Right ventricle myocardium inferior (tissue), 1 donor: Measurements from ENCODE around the gene GALNT2. TPM values are rescaled to one million over a fixed set of nuclear protein-coding genes. Genes with fewer than 3 reads are reported as not detected.

Experiments used
- ATAC-seq: fragments of 200-7000 bp; cut with Tn5 transposase; one replicate; pipeline ENCODE4 v1.9.1; 2020; ENCODE audit warnings: mild to moderate bottlenecking, moderate library complexity
- DNase-seq: peaks from one replicate; pipeline ENCODE4 v3.0.0; 2021; ENCODE audit errors: missing footprints
- intact Hi-C: fragments of 100-400 bp; cut with DNase I; formaldehyde crosslinking; loops from one replicate; pipeline ENCODE4 v1.11.0; 2022
- total RNA-seq: library from RNA; stranded (reverse); fragmentation: NEBNext Ultra II Directional; extraction: Animal tissue kit (Norgen Biotek cat#: 25700); gene quantifications from one replicate; pipeline ENCODE4 v1.2.1, GENCODE V29; 2021
- donor health status: DM: no; HTN: yes; CAD: no; lungs with severe emphysema.

Gene GALNT2
- total RNA-seq, 1 donor from 2014 or later: 29.2 TPM

GRCh38 chr1:230186003-230186863 is 119.2 kb downstream of the GALNT2 start:
- no peak for DNase-seq
- intact Hi-C loops: no loop called here
- peak; percentile 43 for ATAC-seq

- DNase-seq (no peak), ATAC-seq (no peak)
- intact Hi-C loops: no loop called here
Measured at GRCh38 chr1:230186874-230187273, 119.8 kb downstream of the GALNT2 start.

DNA sequence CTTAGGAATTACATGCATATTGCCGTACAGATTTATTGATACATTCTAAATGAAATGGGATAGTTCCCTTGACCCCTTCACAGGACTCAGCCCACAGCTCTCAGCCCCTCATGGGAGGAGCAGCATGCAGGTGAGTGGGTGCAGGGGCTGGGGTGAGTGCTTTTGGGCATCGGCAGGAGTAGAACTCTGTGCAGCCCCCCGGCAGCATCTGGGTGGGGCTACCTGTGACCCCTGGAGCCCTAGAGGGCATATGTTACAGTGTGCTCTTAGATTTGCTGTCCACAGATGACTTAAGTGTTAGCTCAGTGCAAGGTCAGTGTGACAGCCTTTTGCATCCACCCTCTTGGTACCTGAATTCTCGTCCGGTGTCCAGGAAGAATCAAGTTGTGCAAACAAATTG is 120.3 kb downstream of the GALNT2 start:
- ATAC-seq (no peak), DNase-seq (no peak)
- intact Hi-C loops: no loop called here

- no peak for ATAC-seq
Measured at GRCh38 chr1:230188826-230189225, 121.8 kb downstream of the GALNT2 start.

GRCh38 chr1:230189341-230189740 is 122.3 kb downstream of the GALNT2 start:
- intact Hi-C loops: no loop called here
- DNase-seq (no peak), ATAC-seq (no peak)

More at GRCh38 chr1:230188826-230189225, 121.8 kb downstream of the GALNT2 start:
- intact Hi-C loops: no loop called here
- DNase-seq: no peak

DNA sequence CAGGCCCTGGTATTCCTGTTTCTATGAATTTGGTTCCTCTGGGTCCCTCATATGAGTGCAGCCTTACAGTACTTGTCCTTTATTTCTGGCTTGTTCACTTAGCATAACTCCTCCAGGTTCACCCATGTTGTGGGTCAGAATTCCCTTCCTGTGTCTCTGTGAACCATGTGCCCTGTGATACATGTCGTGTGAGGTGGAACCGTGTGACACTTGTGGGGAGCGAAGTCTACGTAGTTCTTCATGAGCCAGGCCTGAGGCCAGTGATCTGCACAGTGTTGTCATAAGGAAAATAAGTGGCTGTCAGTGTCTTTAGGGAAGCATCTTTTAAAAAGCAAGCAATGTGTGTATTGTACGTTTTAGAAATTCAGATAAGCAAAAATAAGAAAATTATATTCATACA is 122.8 kb downstream of the GALNT2 start:
- DNase-seq (no peak), ATAC-seq (no peak)
- intact Hi-C loops: no loop called here

DNA sequence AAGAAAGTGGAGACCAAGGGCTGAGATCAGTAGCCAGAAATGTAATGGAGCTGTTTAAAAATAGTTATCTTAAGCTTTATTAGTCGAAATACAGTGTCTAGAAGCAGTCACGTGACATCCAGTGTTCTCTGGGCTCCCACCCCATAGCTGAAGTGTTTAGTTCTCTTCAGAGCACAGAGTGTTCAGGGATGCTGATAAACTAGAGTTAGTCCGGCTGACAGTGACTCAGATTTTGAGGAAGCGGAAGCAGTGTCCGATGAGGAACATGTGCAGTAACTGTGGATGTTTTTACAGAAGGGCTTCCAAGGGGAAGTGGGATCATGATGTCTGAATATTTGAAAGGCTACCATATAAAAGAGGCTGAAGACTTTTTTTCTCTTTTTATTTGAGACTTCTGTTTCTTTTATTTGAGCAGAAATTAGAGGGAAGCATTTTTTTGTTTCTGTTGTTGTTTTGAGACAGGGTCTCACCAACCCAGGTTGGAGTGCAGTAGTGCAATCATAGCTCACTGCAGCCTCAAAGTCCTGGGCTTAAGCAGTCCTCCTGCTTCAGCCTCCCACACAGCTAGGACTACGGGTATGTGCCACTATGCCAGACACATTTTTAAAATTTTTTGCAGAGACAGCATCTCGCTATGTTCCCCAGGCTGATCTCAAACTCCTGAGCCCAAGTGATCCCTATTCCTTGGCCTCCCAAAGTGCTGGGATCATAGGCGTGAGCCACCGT is 124.2 kb downstream of the GALNT2 start:
- DNase-seq: no peak
- intact Hi-C loops: no loop called here

DNA sequence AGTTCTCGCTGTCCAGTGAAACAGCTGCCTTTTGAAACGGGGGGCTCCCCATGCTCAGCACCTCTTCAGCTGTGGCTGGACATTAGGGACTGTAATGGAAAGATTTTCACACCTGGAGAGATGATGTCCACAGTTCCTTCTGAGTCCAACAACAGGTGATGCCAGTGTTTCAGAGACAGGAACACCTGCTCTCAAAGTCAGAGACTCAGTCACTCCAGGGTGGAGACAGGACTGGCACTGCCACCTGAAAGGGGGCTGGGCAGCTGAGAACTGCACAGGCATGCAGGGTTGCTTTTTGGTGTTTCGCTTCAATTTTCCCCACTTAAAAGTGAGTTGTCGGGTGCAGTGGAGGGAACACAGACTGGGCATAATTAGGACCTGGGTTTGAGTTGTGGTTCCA is 124.8 kb downstream of the GALNT2 start:
- ATAC-seq (no peak), DNase-seq (no peak)
- intact Hi-C loops: no loop called here

More for the DNA sequence above, 124.2 kb downstream of the GALNT2 start:
- ATAC-seq: peak; percentile 98

DNA sequence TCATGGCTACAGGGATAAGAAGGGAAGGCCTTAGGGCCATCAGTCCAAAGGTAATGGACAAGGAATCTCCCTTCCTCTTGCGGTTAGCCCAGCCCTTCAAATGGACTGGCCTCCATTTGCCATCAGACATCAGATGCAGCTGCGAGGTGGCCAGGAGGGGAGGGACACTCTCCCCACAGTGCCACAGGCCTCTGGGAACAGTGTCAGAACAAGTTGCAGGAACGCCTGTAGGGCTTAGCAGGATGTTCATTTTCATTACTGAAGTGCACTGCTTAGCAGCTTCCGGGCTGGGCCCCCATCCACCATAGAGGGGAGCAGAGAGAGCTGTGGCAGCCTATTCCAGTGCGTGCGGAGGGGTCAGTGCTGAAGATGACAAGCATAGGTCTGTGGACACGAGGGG is 127.5 kb downstream of the GALNT2 start:
- ATAC-seq (no peak), DNase-seq (no peak)
- intact Hi-C loops: no loop called here

DNA sequence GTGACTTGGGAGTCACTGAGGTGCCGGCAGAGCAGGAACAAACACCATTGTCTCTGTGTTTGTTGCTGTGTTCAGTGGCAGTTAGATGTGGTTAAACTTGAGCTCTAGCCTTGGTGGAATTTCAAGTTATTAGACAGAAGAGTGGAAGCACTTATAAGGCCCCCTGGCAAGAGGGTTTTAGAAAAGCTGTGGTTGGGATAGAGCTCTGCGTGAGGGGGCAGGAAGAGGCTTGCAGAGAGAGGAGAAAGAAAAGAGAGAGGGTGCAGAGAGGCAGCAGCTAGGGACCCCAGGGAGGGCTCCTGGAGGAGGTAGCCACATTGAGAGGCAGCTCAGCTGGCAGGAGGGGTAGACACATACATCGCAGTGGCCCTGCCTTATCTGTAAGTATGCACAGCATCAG is 128.2 kb downstream of the GALNT2 start:
- intact Hi-C loops: no loop called here
- ATAC-seq: no peak
- no peak for DNase-seq

DNA sequence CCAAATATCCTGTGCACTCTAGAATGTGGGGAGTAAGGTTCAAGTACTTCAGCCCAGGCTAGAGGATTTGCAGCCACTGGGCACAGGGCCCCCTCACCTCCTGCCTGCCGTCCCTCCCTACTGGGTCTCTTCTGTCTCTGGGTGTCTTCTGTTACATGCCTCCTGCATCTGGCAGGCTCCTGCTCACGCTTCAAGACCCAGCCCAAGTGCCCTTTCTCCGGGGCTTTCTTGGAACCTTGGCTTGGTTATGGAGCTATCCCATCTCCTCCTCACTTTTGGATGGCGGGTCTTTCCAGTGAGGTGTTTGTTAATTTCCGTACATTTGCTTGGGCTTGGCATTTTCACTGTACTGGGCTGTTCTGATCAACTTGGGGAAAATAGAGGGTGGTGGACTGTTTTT is 129.0 kb downstream of the GALNT2 start:
- ATAC-seq: no peak
- no peak for DNase-seq
- intact Hi-C loops: no loop called here

DNA sequence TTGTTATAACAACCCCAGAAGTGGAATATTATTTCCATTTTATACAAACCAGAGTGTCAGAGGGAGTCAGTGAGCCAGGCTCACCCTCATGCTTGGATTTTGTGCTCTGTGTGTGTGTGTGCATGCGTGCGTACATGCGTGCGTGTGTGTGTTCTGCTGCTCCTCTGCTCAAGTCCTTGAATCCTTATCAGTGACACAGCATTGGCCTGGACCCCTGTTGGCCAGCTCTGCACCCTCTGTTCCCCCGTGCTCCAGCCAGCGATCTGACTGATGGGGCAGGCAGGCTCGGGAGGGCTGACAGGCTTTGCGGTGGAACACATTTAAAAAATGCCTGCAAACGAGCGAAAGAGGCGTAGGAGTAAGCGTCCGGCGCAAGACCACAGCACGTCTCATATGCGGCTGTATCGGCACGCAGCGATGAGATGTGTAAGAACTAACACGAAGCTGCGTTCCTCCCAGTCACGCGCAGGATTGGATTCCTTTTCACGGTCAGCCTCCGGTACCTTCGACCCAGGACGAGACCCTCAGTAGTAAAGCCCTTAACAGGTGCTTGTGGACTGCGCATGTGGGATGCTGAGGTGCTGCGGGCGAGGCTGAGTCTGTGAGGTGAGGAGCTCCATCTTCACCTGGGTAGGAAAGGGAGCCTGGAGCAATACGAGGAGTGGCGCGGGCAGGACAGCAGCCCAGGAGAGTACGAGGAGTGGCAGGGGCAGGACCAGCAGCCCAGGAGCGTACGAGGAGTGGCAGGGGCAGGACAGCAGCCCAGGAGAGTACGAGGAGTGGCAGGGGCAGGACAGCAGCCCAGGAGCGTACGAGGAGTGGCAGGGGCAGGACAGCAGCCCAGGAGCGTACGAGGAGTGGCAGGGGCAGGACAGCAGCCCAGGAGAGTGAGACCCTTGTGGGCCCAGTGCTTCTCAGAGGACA is 130.9 kb downstream of the GALNT2 start:
- DNase-seq: no peak
- ATAC-seq: no peak
- intact Hi-C loops: no loop called here

- intact Hi-C loops: no loop called here
- no peak for DNase-seq
- ATAC-seq: no peak
Measured at GRCh38 chr1:230199034-230199433, 132.0 kb downstream of the GALNT2 start.

DNA sequence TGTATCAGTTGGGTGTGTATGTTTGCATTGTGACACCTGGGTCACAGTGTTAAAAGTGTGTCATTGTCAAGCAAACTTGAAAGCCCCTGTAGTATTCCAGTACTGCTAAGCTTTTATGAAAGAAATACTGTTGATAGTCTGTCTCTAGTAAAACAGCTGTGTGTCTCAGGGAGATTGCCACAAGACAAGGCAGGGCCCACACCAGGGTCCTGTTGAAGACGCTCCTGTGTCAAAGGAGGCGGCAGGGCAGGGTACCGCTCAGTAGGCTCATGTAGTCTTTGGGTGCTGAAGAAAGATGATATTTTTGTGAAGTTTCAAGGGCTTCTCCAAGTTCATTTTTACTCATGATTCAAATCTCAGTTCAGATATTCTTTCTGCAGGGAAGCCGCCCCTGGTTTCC is 132.5 kb downstream of the GALNT2 start:
- DNase-seq: no peak
- ATAC-seq: no peak
- intact Hi-C loops: no loop called here

GRCh38 chr1:230200276-230200675 is 133.2 kb downstream of the GALNT2 start:
- no peak for ATAC-seq
- DNase-seq: no peak
- intact Hi-C loops: no loop called here

DNA sequence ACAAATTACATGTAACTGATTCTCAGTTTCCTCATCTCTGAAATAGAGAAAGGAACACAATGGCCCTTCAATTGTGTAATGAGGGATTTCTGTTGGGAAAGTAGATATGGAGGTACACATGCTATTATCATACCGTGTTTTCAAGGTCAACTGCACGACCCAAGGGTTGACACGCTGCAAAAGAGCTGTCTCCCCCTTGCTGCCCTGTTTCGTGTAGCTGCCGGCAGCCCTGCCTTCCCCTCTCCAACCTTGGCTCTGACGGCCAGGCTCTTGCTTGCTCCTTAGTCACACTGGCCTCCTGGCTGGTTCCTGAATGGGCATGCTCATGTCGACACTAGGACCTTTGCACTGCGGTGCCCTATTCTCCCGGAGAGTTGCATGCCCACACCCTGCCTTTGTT is 134.4 kb downstream of the GALNT2 start:
- DNase-seq (no peak), ATAC-seq (no peak)
- intact Hi-C loops: no loop called here

GRCh38 chr1:230204842-230205241 is 137.8 kb downstream of the GALNT2 start:
- DNase-seq: no peak
- intact Hi-C loops: no loop called here
- no peak for ATAC-seq

GRCh38 chr1:230205719-230206198 is 138.7 kb downstream of the GALNT2 start:
- intact Hi-C loops: no loop called here
- no peak for ATAC-seq
- no peak for DNase-seq

DNA sequence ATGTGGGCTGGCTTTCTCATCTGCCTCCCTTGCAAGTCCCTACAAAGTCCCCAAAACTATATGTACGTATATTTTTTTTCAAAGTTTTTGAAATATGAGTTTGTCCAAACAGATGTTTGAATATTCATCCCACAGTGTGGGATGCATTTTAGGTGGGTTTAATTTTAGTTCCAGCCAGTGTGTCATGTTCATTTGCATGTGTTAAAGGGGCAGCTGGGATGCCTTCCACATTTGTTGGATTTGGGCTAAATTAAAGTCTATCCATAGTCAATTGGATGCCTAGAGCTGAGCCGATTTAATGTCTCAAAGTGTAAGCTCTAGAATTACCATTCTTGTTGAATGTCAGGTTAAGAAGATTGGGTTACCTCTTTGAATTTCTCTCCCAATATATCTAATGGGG is 139.2 kb downstream of the GALNT2 start:
- ATAC-seq: no peak
- intact Hi-C loops: no loop called here
- DNase-seq: no peak
